ENCODE measurements around the gene CDK17. TPM values are rescaled to one million over a fixed set of nuclear protein-coding genes. Genes with fewer than 3 reads are reported as not detected.

The CDK17 gene
- total and polyA plus RNA-seq, 7 donors: 4.6 to 117 (median 63.2) TPM

DNA sequence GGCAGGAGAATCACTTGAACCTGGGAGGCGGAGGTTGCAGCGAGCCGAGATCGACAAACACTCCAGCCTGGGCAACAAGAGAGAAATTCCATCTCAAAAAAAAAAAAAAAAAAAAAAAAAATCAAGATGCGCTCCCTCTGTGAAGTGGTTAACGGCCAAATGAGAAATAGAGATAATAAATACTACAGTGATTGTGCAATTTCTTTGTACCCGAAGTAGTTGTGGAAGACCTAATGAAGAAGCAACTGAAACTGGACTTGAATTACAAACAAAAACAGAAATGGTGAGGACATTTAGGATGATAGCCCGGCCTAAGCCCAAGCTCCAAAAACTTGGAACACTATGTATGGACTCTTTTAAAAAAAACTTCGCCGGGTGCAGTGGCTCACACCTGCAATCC is 44.2 kb upstream of the CDK17 start:
- H3K36me3 ChIP-seq: no peaks in the 10 kb centered on the region
- H3K27ac ChIP-seq: no peak overlapping the region
- 91 to 95% methylated on average over 10 of the region's 10 CpGs for WGBS, 2 donors
- H3K27me3 ChIP-seq: no peaks in the 10 kb centered on the region
- no peaks in the 10 kb centered on the region for H3K9me3 ChIP-seq
- no peaks in the 10 kb centered on the region for H3K4me1 ChIP-seq
- DNase-seq: no peak
- intact Hi-C loops (cut with DNase I): no loop called here
- TF ChIP-seq POLR2A (IDR thresholded peaks at IDR 0.05) (no peak), EP300 (IDR thresholded peaks at IDR 0.05) (no peak), POLR2AphosphoS5 (IDR thresholded peaks at IDR 0.05) (no peak)
- TF ChIP-seq, protein P1, sequence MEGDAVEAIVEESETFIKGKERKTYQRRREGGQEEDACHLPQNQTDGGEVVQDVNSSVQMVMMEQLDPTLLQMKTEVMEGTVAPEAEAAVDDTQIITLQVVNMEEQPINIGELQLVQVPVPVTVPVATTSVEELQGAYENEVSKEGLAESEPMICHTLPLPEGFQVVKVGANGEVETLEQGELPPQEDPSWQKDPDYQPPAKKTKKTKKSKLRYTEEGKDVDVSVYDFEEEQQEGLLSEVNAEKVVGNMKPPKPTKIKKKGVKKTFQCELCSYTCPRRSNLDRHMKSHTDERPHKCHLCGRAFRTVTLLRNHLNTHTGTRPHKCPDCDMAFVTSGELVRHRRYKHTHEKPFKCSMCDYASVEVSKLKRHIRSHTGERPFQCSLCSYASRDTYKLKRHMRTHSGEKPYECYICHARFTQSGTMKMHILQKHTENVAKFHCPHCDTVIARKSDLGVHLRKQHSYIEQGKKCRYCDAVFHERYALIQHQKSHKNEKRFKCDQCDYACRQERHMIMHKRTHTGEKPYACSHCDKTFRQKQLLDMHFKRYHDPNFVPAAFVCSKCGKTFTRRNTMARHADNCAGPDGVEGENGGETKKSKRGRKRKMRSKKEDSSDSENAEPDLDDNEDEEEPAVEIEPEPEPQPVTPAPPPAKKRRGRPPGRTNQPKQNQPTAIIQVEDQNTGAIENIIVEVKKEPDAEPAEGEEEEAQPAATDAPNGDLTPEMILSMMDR (IDR thresholded peaks at IDR 0.05): no peak
- H3K4me3 ChIP-seq: no peak overlapping the region

DNA sequence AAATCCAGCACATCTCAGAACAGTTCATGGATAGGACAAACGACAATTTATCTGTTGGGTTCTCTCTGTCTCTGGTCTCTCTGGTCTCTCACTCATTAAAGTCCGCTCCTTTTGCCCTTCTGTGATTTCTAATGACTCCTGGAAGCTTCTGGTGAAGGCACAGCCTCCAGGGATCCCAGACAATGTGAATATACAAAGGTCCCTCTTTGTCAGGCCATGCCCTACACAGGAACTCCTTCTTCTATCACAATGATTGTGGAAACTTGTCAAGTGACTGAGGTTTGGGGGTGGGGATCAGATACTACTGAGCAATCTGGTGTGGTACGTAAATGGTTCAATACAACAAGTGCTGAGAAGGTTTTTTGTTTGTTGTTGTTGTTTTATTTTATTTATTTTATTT is 42.7 kb upstream of the CDK17 start:
- no peaks in the 10 kb centered on the region for H3K9me3 ChIP-seq
- no peak overlapping the region for H3K4me3 ChIP-seq
- no peaks in the 10 kb centered on the region for H3K36me3 ChIP-seq
- no peak for DNase-seq
- no peaks in the 10 kb centered on the region for H3K4me1 ChIP-seq
- WGBS, 2 donors: 82 to 93% methylated on average over 3 of the region's 3 CpGs
- H3K27ac ChIP-seq: no peak overlapping the region
- TF ChIP-seq EP300 (IDR thresholded peaks at IDR 0.05) (no peak), POLR2AphosphoS5 (IDR thresholded peaks at IDR 0.05) (no peak), POLR2A (IDR thresholded peaks at IDR 0.05) (no peak)
- TF ChIP-seq, protein P1 (IDR thresholded peaks at IDR 0.05): no peak
- intact Hi-C loops (cut with DNase I): no loop called here
- H3K27me3 ChIP-seq: no peaks in the 10 kb centered on the region

DNA sequence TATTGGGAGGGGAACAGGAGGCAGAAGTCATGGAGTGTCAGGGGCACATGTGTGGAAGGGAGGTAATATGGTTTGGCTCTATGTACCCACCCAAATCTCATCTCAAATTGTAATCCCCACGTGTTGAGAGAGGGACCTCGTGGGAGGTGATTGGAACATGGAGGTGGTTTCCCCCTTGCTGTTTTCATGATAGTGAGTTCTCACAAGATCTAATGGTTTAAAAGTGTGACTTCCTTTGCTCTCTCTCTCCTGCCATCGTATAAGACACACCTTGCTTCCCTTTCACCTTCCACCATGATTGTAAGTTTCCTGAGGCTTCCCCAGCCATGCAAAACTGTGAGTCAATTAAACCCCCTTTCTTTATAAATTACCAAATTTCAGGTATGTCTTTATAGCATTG is 41.6 kb upstream of the CDK17 start:
- 50 to 53% methylated on average over 3 of the region's 3 CpGs for WGBS, 2 donors
- intact Hi-C loops (cut with DNase I): no loop called here

DNA sequence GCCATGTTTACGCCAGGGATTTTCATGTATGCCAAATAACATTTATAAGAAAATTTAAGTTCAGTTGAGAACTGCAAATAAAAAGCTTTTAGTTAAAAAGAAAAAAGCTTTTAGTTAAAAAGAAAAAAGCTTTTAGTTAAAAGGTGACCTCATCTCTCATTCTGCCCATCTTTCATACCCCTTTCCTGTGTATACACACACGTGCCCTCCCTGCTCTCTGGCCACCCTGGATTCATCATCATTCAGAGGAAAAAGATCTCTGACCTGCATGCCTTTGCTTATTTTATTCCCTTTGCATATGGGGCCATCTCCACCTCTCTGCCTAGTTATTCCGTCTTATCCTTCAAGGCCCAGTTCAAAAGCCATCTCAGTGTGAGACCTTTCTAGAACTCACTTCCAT is 38.1 kb upstream of the CDK17 start:
- Histone ChIP-seq H3K36me3 (no peaks in the 10 kb centered on the region), H3K4me3 (no peak overlapping the region), H3K9me3 (no peaks in the 10 kb centered on the region), H3K27ac (no peak overlapping the region), H3K4me1 (no peaks in the 10 kb centered on the region), H3K27me3 (no peaks in the 10 kb centered on the region)
- WGBS, 2 donors: 72 to 73% methylated on average over 3 of the region's 3 CpGs
- no peak for DNase-seq
- intact Hi-C loops (cut with DNase I): no loop called here
- TF ChIP-seq POLR2A (IDR thresholded peaks at IDR 0.05): no peak
- TF ChIP-seq POLR2AphosphoS5 (IDR thresholded peaks at IDR 0.05): no peak
- no peak for TF ChIP-seq EP300 (IDR thresholded peaks at IDR 0.05)
- TF ChIP-seq, protein P1 (IDR thresholded peaks at IDR 0.05): no peak

More for the DNA sequence above, 41.6 kb upstream of the CDK17 start:
- Histone ChIP-seq H3K27me3 (no peaks in the 10 kb centered on the region), H3K4me3 (no peak overlapping the region), H3K36me3 (no peaks in the 10 kb centered on the region), H3K9me3 (no peaks in the 10 kb centered on the region), H3K27ac (no peak overlapping the region), H3K4me1 (no peaks in the 10 kb centered on the region)
- no peak for TF ChIP-seq POLR2AphosphoS5 (IDR thresholded peaks at IDR 0.05)
- no peak for TF ChIP-seq POLR2A (IDR thresholded peaks at IDR 0.05)
- TF ChIP-seq, protein P1 (IDR thresholded peaks at IDR 0.05): no peak
- no peak for TF ChIP-seq EP300 (IDR thresholded peaks at IDR 0.05)
- no peak for DNase-seq

DNA sequence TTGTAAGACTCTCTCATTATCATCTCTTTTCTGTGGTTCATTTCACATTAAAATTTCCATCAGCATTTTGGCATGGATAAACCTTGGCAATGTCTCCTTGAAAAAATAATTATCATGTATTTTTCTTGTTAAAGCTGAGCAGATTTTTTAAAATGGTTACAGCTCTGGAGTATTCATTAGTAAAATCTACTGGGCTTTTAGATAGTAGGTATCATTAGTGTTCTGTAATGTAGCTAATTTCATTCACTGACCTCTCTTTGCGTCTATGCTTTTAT is 36.9 kb upstream of the CDK17 start:
- no peaks in the 10 kb centered on the region for H3K4me1 ChIP-seq
- H3K27ac ChIP-seq: no peak overlapping the region
- 36 to 95% methylated on average over 1 of the region's 1 CpG for WGBS, 2 donors
- H3K4me3 ChIP-seq: no peak overlapping the region
- TF ChIP-seq POLR2A (IDR thresholded peaks at IDR 0.05): no peak
- TF ChIP-seq EP300 (IDR thresholded peaks at IDR 0.05): no peak
- no peak for TF ChIP-seq POLR2AphosphoS5 (IDR thresholded peaks at IDR 0.05)
- TF ChIP-seq, protein P1 (IDR thresholded peaks at IDR 0.05): no peak
- no peaks in the 10 kb centered on the region for H3K27me3 ChIP-seq
- DNase-seq: no peak
- H3K36me3 ChIP-seq: no peaks in the 10 kb centered on the region
- no peaks in the 10 kb centered on the region for H3K9me3 ChIP-seq
- intact Hi-C loops (cut with DNase I): no loop called here
